Endometrium (tissue), 2 donors: ENCODE data around the gene CLEC2D.
"Not testable (repeated sequence)": the region's sequence is repeated elsewhere in the genome, so short reads cannot be mapped to it uniquely, and the experiment has no call there.

ENCODE experiments used
- FAIRE-seq: peaks from 2 replicates; lab custom pipeline; 2012; peaks lifted over from hg19 to GRCh38; lab: Jason Lieb, UNC
- donor health status: control.
- donor health status: control.

Gene CLEC2D

DNA sequence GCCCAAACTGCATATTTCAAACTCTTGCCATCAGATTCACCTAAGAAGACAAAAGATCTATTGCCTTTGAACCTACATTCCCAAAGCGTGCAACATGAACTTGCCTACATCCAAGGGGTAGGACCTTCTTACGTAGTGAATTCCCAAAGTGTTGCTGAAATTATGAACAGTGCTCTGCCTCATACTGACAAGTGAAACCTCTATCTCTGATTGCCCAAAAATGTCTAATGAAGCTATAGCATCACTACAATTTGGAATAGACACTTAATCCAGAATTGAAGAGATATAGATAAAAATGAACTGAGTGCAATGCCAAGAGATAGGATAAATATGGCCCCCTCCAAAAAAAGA lies 31.1 kb downstream of the CLEC2D start:
- FAIRE-seq = no peak

DNA sequence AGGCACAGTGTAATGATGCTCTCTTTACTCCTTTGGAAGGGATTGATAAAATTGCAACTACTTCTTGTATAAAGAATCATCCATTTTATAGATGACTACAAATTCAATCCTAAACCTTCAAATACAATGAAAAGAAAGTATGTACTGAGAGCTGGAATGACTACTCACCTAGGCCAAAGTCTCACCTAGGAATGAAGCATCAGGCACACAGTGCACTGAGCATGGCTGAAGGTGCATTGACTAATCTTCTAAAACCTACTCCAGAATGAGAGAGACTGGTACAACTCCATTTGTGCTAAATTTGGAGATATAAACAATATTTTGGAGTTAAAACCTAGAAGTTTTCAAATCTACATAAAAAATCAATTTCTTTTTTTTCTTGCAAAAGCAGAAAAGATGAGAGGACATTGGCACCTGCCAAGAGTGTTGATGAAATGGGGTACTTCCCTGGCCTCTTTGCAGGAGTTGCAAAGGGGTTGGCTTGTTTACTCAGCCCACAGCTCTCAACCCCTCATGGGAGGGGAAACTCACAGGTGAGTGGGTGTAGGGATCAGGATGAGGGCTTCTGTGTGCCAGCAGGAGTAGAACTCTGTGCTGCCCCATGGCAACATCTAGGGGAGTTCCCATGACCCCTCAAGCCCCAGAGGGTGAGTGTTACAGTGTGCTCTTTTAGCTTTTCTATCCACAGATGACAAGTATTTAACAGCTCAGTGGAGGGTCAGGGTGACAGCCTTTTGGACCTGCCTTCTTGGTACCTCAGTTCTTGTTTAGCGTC lies 32.1 kb downstream of the CLEC2D start:
- no peak for FAIRE-seq

DNA sequence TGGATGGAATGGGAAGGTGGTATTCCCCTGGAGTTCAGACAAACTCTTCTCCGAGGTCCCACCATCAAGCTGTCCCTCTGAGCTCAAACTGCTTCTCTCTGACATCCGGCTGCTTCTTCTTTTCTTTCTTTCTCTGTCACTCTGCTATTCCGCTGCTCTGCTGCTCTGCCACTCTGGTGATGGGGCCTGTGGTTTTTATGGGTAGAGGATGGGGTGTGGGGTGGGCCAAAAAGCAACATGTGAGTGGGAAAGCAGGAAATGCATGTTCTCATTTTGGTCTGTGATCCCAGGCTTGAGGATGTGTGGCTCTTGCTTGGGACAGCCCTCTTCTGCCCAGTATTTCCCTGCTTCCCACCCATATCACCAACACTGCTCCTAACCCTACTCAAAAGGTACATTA lies 32.7 kb downstream of the CLEC2D start:
- no peak for FAIRE-seq

GRCh38 chr12:9704561-9704960 lies 35.0 kb downstream of the CLEC2D start:
- FAIRE-seq = not testable (repeated sequence)

DNA sequence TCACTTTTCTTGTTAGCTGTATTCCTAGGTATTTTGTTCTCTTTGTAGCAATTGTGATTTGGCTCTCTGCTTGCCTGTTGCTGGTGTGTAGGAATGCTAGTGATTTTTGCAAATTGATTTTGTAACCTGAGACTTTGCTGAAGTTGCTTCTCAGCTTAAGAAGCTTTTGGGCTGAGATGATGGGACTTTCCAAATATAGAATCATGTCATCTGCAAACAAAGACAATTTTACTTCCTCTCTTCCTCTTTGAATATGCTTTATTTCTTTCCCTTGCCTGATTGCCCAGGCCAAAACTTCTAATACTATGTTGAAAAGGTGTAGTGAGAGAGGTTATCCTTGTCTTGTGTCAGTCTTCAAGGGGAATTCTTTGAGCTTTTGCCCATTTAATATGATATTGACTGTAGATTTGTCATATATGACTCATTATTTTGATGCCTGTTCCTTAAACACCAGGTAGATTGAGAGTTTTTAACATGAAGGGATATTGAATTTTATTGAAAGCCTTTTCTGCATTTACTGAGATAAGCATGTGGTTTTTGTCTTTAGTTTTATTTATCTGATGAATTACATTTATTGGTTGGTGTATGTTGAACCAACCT lies 36.7 kb downstream of the CLEC2D start:
- no peak for FAIRE-seq

DNA sequence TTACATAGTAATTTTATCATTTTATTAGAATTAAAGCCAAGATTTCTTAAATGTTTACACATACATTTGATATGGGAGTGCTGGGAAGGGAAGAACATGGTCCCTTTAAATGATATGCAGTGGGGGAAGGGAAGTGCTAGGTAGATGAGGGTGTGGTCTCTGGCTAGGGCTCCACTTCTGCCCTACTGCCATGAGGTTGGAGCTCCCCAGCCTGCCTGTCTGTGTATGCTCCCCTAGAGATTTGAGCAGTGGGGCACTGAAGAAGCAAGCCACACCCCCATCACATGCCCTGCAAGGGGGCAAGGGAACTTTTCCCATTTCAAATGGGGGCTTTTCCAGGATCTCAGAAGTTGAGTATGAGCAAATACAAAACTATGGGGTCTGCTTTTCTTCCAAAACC lies 37.8 kb downstream of the CLEC2D start:
- no peak for FAIRE-seq

- no peak for FAIRE-seq
Observed at GRCh38 chr12:9707864-9708808, 38.6 kb downstream of the CLEC2D start.

DNA sequence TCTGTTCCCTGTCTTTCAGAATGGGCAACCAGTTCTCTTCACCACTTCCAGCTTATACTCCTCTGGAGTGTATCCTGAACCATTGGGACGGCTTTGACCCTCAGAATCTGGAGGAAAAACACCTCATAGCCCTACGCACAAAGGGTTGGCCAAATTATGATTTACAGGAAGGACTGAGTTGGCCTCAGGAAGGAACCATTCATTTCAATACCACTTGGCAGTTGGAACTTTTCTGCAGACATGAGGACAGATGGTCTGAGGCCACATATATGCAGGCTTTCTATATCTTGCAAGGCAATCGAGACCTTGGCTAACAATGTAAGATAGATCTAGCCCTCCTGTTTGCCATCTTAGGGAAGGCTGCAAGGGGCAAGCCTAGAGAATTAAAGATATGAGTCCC lies 39.3 kb downstream of the CLEC2D start:
- no peak for FAIRE-seq

GRCh38 chr12:9710584-9711375 lies 41.3 kb downstream of the CLEC2D start:
- FAIRE-seq = no peak

DNA sequence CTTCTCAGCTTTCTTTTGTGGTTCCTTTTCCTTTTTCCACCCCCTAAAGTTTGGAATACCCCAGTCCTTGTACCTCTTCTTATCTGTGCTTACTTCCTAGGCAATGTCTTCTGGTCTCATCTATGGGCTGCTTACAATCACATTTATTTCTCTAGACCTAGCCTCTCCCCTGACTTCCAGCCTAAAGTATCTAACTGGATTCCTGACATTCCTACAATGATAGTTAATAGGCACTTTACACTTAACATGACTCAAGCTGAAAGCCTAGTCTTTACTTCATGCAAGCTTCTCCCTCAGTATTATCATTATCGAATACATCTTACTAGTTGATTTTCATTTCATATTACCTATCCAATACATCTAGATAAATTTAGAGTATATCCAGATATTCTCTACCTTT lies 42.2 kb downstream of the CLEC2D start:
- no peak for FAIRE-seq

DNA sequence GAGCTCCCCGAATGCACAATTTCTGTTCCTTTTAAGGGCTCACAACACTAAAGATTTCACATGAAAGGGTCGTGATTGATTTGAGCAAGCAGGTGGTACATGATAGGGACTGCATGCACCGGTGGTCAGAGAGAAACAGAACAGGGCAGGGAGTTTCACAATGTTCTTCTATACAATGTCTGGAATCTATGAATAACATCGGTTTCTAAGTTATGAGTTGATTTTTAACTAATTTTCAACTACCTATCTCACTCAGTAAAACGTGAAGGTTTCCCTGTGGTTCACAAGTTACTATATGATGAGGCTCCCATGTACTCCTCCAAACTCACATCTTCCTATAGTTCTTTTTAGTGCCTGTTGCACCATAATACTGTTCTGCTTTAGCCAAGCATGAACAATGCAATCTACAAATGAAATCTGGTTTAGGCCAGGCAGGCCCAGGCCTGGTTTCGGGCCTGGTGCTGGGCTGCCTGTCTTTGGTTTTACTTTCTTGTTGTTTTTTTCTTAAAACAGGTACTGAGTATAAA lies 43.6 kb downstream of the CLEC2D start:
- FAIRE-seq = not testable (repeated sequence)

GRCh38 chr12:9717070-9717925 lies 47.8 kb downstream of the CLEC2D start:
- FAIRE-seq = no peak

DNA sequence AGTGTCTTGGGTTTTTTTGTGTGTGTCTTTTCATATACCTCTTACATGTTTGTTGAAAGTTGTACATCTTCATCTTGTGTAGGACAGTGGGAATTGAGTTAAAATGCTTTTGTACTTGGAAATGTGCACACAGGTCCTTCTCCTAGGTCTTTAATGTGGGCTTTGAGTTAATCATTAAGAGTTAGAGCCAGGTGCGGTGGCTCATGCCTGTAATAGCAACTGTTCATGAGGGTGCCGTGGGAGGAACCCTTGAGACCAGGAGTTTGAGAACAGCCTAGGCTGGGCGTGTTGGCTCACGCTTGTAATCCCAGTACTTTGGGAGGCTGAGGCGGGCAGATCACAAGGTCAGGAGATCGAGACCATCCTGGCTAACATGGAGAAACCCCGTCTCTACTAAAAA lies 49.5 kb downstream of the CLEC2D start:
- FAIRE-seq = no peak

GRCh38 chr12:9719790-9720189 lies 50.3 kb downstream of the CLEC2D start:
- no peak for FAIRE-seq

DNA sequence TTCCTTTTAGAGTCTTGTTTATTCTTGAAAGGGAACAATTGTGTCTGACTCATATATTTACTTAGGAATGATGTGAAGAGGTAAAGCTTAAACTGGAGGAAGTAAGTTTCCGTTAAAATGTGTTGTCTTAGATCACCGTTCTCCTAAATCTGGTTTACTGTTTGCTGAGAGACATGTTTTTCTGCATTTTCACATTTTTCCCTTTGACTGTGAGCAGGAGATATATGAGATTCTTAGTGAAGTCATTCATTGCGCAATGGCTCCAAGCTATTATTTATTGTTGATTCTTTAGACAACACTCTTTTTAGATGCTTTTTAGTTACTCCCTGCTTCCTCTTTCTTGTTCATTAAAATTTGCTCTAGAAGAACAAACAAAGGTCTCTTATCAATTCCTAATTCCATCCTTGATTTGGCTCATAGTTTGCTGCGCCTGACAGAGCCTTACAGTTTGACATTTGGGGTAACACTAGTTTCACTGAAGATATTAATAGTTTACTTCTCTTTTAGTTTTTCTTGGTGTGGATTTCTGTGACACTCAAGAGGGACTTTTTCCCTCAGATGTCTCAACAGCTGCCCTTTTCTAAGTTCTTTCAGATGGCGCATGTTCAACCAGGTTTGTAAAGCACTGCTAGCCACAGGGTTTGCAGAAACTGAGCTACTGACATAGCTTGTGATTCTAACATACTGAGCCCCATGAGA lies 52.0 kb downstream of the CLEC2D start:
- FAIRE-seq = no peak

DNA sequence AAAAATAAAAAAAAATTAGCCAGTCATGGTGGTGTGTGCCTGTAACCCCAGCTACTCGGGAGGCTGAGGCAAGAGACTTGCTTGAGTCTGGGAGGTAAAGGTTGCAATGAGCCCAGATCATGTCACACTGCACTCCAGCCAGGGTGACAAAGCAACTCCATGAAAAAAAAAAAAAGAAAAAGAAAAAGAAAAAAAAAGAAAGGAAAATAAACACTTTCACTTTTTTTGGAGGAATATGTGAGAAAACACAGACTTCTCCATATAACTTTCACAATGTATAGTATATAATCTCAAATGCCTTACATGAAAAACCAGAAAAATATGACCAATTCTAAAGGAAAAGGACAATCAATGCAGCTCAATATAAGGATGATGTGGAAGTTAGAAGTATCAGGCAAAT lies 54.5 kb downstream of the CLEC2D start:
- FAIRE-seq = no peak

DNA sequence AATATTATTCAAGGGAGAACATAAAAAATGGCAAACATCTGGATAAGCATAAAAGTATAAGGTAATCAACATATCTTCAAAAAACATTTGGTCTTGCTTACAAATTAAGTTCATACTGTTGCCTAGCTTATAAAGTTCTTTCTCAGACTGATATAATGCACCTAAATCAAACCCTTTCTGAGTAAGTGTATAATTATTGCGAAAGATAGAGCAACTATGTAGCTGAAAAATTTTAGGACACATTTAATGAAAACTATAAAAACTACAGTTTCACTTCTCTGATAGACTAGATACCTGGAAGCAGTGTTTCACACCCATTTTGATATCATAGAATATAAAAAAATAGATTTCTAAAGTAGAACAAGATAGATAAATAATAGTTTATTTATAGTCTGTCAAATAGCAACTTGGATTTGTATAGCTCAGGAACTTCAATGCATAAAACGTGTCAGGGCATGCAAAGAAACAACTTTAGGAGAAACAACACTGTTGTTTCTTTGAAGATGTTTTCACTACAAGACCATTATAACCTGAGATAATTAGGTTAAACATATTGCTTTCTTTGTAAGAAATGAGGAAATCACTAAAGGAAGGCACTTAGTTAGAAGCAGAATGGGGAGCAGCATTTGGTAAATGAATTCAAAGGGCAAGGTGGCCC lies 55.8 kb downstream of the CLEC2D start:
- FAIRE-seq = no peak

GRCh38 chr12:9727813-9728212 lies 58.3 kb downstream of the CLEC2D start:
- no peak for FAIRE-seq

GRCh38 chr12:9729082-9729481 lies 59.6 kb downstream of the CLEC2D start:
- FAIRE-seq = no peak

DNA sequence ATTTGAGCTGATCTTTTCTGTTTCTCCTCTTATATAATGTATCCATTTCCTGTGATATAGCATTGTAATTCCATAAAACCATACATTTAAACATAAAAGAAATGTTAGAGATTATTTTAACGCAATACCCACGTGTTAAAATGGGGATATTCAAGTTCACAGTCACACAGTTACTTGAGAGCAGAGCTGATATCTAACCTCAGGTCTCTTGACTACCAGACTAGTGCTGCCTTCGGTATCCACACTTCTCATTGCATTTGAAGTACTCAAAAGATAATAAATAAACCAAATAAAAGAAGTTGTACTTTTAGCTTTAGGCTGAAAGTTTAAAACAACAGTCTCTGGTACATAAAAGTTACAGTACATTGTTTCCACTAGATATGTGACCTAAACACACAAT lies 60.5 kb downstream of the CLEC2D start:
- FAIRE-seq = peak; percentile 46
